HG03558 (cell line): ENCODE results near the gene RILPL2.
A peak's percentile ranks its signal among the peaks of the same experiment; 100 is the strongest.
"Not testable (repeated sequence)": the region's sequence is repeated elsewhere in the genome, so short reads cannot be mapped to it uniquely, and the experiment has no call there.

Experiments used
- ATAC-seq: cut with Tn5 transposase; IDR thresholded peaks from one replicate; pipeline ENCODE4 v1.9.1; 2021; ENCODE audit warnings: moderate number of reproducible peaks; ENCODE audit not compliant: unreplicated experiment; ENCODE audit errors: extremely low read depth

The RILPL2 gene, protein sequence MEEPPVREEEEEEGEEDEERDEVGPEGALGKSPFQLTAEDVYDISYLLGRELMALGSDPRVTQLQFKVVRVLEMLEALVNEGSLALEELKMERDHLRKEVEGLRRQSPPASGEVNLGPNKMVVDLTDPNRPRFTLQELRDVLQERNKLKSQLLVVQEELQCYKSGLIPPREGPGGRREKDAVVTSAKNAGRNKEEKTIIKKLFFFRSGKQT

GRCh38 chr12:123436017-123436964, at the start of gene RILPL2:
Gene RILPL2, minus strand, starts transcription at chr12:123436684. Its CDS starts 264 bp downstream, at chr12:123436420.
- ATAC-seq = peak; percentile 40

DNA sequence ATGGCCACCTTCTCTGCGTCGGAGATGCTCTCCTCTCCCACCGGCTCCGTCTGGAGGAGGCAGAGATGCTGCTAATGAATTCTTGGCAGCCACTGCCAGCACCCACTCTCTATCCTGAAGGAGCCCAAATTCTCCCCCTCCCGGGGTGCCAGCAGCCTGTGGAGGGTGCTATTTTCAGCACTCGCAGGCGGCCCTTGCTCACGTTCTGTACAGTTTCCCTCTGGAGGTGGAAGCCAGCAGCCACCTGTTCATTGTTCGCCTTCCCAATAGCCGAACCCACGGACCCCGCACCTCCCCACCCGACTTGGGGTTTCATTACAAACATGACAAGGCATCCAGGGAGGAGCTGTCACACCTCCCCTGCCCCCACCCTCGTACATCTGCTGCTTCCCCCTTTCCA, 49.3 kb upstream of the RILPL2 start:
- no peak for ATAC-seq

GRCh38 chr12:123483602-123484248, 47.2 kb upstream of the RILPL2 start:
- no peak for ATAC-seq

DNA sequence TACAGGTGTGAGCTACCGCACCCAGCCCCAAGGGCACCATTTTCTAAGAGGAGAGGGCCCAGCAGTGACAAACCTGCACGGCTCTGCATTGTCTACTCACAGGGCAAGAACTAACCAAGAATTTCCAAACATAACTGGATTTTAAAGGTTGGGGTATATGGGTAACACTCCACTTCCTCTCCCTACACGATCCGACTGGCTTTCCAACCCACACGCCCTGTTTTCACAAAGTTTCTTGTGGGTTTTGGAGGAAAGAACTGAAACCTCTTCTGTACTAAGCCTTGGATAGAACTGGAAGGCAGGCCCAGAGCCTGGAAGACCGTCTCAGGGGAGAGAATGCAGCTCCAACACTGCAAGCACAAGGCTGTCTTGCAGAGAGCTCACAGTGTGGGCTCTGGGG, 46.4 kb upstream of the RILPL2 start:
- no peak for ATAC-seq

DNA sequence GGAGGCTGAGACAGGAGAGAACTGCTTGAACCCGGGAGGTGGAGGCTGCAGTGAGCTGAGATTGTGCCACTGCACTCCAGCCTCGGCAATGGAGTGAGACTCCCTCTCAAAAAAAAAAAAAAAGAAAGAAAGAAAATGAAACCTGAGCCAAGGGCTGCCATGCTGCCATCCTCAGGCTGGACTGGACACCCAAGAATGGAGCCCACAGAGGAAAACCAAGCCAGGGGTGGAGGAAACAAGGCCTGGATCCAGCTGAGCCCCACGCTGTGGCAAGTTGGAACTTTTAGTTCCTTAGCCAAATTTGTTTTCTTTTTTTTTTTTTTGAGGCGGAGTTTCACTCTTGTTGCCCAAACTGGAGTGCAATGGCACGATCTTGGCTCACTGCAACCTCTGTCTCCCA, 44.8 kb upstream of the RILPL2 start:
- ATAC-seq = not testable (repeated sequence)

- ATAC-seq = no peak
Observed at GRCh38 chr12:123479442-123480180, 43.1 kb upstream of the RILPL2 start.

GRCh38 chr12:123478762-123479161, 42.3 kb upstream of the RILPL2 start:
- ATAC-seq = no peak

DNA sequence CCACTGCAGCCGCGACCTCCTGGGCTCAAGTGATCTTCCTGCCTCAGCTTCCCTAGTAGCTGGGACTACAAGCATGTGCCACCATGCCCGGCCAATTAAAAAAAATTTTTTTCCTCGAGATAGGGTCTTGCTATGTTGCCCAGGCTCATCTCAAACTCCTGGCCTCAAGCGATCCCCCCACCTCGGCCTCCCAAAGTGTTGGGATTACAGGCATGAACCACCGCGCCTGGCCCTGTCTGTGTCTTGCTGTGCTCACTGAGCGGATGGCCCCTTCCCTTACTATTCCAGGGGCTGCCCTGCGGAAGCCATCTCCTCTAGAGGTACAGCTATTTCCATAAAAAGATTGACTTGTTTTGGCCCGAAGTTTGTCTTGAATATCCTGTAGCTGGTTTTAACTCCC, 41.6 kb upstream of the RILPL2 start:
- no peak for ATAC-seq

- ATAC-seq = no peak
Observed at GRCh38 chr12:123475246-123475703, 38.8 kb upstream of the RILPL2 start.

- no peak for ATAC-seq
Observed at GRCh38 chr12:123474485-123475245, 38.2 kb upstream of the RILPL2 start.

DNA sequence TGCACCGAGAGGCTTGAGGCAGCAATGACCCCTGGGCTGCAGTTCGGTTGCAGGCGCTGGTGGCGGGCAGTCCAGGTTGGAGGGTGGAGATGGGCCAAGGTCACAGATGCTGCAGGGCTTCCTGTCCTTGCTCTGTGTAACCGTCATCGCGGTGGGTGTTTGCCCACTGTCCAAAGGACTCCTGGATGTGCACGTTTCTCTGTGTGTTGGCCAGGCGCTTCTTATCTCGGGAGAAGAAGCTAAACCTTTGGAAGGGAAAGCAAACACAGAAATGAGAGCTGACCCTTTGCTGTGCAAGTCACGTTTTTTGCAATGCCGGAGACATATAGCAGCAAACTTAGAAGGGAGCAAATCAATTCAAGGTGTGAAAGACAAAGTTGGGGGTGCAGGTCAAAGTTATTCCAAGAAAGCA, 36.0 kb upstream of the RILPL2 start:
- ATAC-seq = no peak

DNA sequence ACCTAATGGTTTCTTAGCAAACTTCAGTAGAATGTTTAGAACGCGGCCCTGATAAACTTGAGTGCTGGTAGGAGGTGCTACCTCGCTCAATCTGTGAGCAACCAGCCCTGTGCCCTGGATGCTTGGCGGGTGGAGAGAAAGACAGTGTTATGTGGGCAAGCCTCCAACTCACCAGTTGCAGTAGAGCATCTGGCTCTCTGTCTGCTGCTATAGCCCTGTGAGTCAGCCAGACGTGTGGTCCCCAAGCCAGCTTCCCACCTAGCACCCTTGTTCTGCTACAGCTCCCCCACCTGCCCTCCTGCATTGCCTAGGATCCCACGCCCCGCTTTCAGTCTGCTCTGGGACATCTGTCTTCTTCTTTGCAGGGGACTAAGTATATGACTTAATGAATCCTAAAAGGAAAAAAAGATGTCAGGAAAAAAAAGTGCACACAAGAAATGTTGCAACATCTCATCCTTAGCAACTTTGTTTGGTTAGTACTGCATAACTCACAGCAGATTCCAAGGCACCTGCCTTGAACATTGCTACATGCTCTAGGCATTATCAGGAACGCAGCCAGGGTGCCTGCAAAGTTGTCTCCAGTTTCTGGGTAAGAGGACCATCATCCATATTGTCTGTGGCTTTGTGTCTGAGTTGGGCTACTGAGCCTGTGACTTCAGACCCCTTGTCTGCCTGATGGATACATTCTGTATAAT, 35.0 kb upstream of the RILPL2 start:
- no peak for ATAC-seq

DNA sequence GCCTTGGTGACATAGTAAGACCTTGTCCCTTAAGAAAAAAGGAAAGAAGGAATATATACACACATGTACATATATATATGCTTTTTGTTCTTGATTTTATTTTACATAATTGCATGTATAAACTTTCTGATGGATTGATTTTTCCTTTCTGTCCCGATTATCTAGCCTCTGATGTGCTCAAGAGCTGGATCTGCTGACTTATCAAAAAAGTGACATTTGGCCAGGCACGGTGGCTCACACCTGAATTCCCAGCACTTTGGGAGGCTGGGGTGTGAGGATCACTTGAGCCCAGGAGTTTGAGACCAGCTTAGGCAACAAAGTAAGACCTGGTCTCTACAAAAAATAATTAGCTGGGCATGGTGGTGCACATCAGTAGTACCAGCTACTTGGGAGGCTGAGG, 33.5 kb upstream of the RILPL2 start:
- ATAC-seq = no peak

- ATAC-seq = no peak
Observed at GRCh38 chr12:123468786-123469185, 32.3 kb upstream of the RILPL2 start.

GRCh38 chr12:123465084-123465483, 28.6 kb upstream of the RILPL2 start:
- ATAC-seq = no peak

DNA sequence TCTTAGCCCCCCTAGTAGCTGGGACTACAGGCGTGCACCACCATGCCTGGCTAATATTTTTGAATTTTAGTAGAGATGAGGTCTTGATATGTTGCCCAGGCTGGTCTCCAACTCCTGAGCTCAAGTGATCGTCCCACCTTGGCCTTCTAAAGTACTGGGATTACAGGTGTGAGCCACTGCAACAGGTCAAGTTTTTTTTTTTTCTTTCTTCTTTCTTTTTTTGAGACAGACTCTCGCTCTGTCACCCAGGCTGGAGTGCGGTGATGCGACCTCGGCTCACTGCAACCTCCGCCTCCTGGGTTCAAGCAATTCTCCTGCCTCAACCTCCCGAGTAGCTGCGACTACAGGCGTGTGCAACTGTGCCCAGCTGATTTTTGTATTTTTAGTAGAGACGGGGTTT, 26.7 kb upstream of the RILPL2 start:
- ATAC-seq = not testable (repeated sequence)

DNA sequence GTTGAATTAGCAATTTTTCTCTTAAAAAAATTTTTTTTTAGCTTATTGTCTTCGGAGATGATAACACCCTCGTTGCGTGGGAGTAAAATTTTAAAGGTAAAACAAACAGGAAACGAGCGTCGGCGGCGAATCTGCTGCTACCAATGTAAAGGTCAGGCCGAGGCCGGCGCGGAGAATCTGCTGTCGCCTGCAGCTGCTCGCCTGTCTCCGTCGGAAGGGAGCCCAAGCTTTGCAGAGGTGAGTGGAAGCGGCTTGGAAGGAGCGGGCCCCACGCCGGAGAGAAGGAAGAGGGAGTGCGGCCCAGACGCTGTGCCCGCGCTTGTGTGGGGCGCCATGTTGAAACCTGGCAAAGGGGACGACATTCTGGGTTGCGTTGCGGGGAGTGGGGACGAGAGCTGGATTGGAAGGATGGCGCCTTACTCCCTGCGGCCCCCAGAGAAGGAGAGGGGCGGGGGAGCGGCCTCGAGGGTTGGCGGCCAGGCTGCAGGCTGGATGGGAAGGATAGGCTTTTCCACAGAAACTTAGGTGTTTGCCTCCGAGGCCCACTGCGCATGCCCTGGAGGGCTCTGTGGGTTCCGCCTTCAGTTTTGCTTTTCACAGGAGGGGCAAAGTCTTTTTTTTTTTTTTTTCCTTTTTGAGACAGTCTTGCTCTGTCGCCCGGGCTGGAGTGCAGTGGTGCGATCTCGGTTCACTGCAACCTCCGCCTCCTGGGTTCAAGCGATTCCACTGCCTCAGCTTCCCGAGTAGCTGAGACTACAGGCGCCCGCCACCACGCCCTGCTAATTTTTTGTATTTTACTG, 21.7 kb upstream of the RILPL2 start, which contains the start of gene SNRNP35:
Gene SNRNP35 (plus strand): TSS at position 160 of the 800 bp plus-strand sequence. CDS start 7,402 bp downstream, outside the sequence.
- ATAC-seq = no peak

DNA sequence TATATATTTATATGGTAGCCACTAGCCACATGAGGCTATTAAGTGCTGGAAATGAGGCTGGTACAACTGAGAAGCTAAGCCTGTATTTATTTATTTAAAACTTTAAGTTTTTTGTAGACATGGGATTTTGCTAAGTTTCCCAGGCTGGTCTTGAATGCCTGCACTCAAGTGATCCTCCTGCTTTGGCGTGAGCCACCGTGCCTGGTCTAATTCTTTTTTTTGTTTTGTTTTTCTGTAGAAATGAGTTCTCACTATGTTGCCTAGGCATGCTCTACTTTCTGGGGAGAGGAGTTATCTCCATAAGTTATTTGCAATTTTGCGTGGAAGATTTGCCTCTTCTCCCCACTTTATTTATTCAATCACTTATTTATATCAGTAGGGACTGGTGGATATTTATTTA, 16.7 kb upstream of the RILPL2 start:
- ATAC-seq = no peak
